ENCODE results near the gene UGT2A3.
"Not testable (repeated sequence)": the region's sequence is repeated elsewhere in the genome, so short reads cannot be mapped to it uniquely, and the experiment has no call there.

The UGT2A3 gene

DNA sequence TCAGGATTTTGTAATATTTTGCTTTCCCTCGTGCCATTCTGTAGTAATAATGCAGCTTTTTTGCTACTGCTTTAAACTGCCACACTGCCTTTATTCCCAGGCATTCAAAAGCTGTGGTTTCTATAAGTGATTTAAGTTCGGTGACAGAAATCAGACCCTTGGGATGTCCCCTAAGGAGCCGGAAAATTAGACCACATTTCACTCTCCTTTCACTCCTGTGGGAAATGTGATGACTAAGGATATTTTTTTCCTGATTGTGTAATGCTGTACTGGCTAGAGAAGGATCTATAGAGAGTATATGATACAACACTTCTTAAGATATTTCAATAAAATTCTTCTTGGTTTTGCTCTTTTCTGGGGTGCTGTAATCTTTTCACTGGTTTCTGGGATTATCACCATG is 24.4 kb downstream of the UGT2A3 start:
- H3K9me3 Mint-ChIP-seq = peaks cover 5% of the 10 kb centered on the region
- TF ChIP-seq, protein P1, sequence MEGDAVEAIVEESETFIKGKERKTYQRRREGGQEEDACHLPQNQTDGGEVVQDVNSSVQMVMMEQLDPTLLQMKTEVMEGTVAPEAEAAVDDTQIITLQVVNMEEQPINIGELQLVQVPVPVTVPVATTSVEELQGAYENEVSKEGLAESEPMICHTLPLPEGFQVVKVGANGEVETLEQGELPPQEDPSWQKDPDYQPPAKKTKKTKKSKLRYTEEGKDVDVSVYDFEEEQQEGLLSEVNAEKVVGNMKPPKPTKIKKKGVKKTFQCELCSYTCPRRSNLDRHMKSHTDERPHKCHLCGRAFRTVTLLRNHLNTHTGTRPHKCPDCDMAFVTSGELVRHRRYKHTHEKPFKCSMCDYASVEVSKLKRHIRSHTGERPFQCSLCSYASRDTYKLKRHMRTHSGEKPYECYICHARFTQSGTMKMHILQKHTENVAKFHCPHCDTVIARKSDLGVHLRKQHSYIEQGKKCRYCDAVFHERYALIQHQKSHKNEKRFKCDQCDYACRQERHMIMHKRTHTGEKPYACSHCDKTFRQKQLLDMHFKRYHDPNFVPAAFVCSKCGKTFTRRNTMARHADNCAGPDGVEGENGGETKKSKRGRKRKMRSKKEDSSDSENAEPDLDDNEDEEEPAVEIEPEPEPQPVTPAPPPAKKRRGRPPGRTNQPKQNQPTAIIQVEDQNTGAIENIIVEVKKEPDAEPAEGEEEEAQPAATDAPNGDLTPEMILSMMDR (IDR thresholded peaks at IDR 0.05; ENCODE audit: unreplicated experiment in 3 of 3) = no peak
- peaks cover 6% of the 10 kb centered on the region for H3K4me1 Mint-ChIP-seq
- peak overlapping the region in 2 of 3 experiments; percentile 6 to 11 for H3K27ac Mint-ChIP-seq
- H3K27me3 Mint-ChIP-seq (ENCODE audit: low read depth) = no peaks in the 10 kb centered on the region
- H3K36me3 Mint-ChIP-seq (ENCODE audit: low read depth) = no peaks in the 10 kb centered on the region
- H3K4me3 Mint-ChIP-seq = no peak overlapping the region

- not testable (repeated sequence) for H3K36me3 Mint-ChIP-seq (ENCODE audit: low read depth)
Measured at GRCh38 chr4:68922202-68922601, 29.4 kb downstream of the UGT2A3 start.

GRCh38 chr4:68921051-68921450 is 30.6 kb downstream of the UGT2A3 start:
- no peaks in the 10 kb centered on the region for H3K4me1 Mint-ChIP-seq
- H3K27me3 Mint-ChIP-seq (ENCODE audit: low read depth) = no peaks in the 10 kb centered on the region
- H3K36me3 Mint-ChIP-seq (ENCODE audit: low read depth) = no peaks in the 10 kb centered on the region
- H3K4me3 Mint-ChIP-seq = no peak overlapping the region
- H3K27ac Mint-ChIP-seq = no peak overlapping the region
- TF ChIP-seq, protein P1 (IDR thresholded peaks at IDR 0.05; ENCODE audit: unreplicated experiment in 3 of 3) = no peak
- H3K9me3 Mint-ChIP-seq = peaks cover 2% of the 10 kb centered on the region

More at GRCh38 chr4:68922202-68922601, 29.4 kb downstream of the UGT2A3 start:
- not testable (repeated sequence) for H3K4me3 Mint-ChIP-seq; H3K4me1 Mint-ChIP-seq; H3K27me3 Mint-ChIP-seq (ENCODE audit: low read depth); H3K9me3 Mint-ChIP-seq; H3K27ac Mint-ChIP-seq

GRCh38 chr4:68917016-68917415 is 34.6 kb downstream of the UGT2A3 start:
- Mint-ChIP-seq H3K27ac (no peak overlapping the region), H3K27me3 (ENCODE audit: low read depth) (no peaks in the 10 kb centered on the region), H3K9me3 (no peaks in the 10 kb centered on the region), H3K36me3 (ENCODE audit: low read depth) (no peaks in the 10 kb centered on the region), H3K4me3 (no peak overlapping the region), H3K4me1 (no peaks in the 10 kb centered on the region)
- TF ChIP-seq, protein P1 (IDR thresholded peaks at IDR 0.05; ENCODE audit: unreplicated experiment in 3 of 3) = no peak

DNA sequence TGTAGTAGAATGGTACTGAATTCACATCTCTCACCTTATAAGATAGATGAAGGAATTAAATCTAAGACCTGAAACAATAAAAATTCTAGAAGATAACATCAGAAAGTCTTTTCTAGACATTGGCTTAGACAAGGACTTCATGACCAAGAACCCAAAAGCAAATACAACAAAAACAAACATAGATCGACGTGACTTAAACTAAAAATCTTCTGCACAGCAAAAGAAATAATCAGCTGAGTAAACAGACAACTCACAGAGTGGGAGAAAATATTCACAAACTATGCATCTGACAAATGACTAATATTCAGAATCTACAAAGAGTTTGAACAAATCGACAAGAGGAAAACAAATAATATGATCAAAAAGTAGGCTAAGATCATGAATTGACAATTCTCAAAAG is 38.8 kb downstream of the UGT2A3 start:
- Mint-ChIP-seq H3K36me3 (ENCODE audit: low read depth) (no peaks in the 10 kb centered on the region), H3K4me3 (no peak overlapping the region), H3K4me1 (peaks cover 2% of the 10 kb centered on the region), H3K9me3 (no peaks in the 10 kb centered on the region), H3K27me3 (ENCODE audit: low read depth) (no peaks in the 10 kb centered on the region), H3K27ac (no peak overlapping the region)
- TF ChIP-seq, protein P1 (IDR thresholded peaks at IDR 0.05; ENCODE audit: unreplicated experiment in 3 of 3) = no peak

DNA sequence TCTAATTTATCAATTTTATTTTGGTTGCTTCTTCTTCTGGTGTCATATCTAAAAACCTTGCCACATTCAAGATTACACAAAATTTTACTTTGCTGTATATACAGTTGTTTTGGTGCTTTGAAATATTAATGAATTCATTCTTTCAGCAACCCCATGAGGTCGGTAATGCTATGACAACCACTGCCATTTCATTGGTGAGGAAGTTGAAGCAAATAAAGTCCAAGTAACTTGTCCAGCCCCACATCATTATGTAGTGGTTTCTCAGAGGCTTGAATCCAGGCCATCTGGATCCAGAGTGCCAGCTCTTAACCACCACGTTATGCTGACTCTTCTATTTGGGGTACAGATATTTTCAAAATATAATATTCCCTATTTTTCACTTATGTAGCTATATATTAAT is 42.2 kb downstream of the UGT2A3 start:
- no peaks in the 10 kb centered on the region for H3K9me3 Mint-ChIP-seq
- H3K36me3 Mint-ChIP-seq (ENCODE audit: low read depth) = no peaks in the 10 kb centered on the region
- TF ChIP-seq, protein P1 (IDR thresholded peaks at IDR 0.05; ENCODE audit: unreplicated experiment in 3 of 3) = no peak
- no peak overlapping the region for H3K4me3 Mint-ChIP-seq
- peaks cover 26% of the 10 kb centered on the region for H3K4me1 Mint-ChIP-seq
- H3K27me3 Mint-ChIP-seq (ENCODE audit: low read depth) = peaks cover 4% of the 10 kb centered on the region
- no peak overlapping the region for H3K27ac Mint-ChIP-seq

Measured in nephron (organoid).